Measurements from ENCODE around the gene TUBB2B.

- TF ChIP-seq REST (IDR thresholded peaks at IDR 0.05; ENCODE audit: insufficient read depth in 1 of 2, low read depth in 2 of 2, low read length in 2 of 2) (no peak), TAF1 (IDR thresholded peaks at IDR 0.05; ENCODE audit: borderline replicate concordance, insufficient read depth, low read length) (no peak), FOXP2 (optimal IDR thresholded peaks at IDR 0.05; ENCODE audit: borderline replicate concordance, extremely low read depth, extremely low read length, insufficient read depth) (no peak), POLR2AphosphoS5 (IDR thresholded peaks at IDR 0.05; ENCODE audit: low read depth, low read length) (no peak)
Observed at GRCh38 chr6:3211681-3212080, 15.8 kb downstream of the TUBB2B start.
